Natural killer cell (primary cell): ENCODE data around the gene VKORC1. TPM values are rescaled to one million over a fixed set of nuclear protein-coding genes. Genes with fewer than 3 reads are reported as not detected.

Experiments used
- ATAC-seq, 3 donors: fragments of 150-1000 bp in 2 of 3; fragments of 200-7000 bp in 1 of 3; cut with Tn5 transposase; 1 replicate in 1 of 3; 2 replicates in 2 of 3; pipeline ENCODE4 v1.10.0; 2021; ENCODE audit warnings: mild to moderate bottlenecking in 2 of 3, moderate library complexity in 2 of 3
- DNase-seq, 2 donors: peaks; one replicate each; pipeline versions ENCODE4 v3.0.0 to v3.0.0-alpha.2; 2013 to 2021; ENCODE audit warnings: mixed read lengths in 1 of 2
- H3K27ac ChIP-seq: one replicate; pipeline ENCODE4 v1.5.1; 2013; ENCODE audit warnings: mild to moderate bottlenecking, low read length
- H3K27me3 ChIP-seq: one replicate; pipeline ENCODE4 v1.6.1; 2013; ENCODE audit warnings: low read length; ENCODE audit not compliant: control insufficient read depth, insufficient read depth
- H3K36me3 ChIP-seq: one replicate; pipeline ENCODE4 v1.6.1; 2013; ENCODE audit warnings: low read length; ENCODE audit not compliant: control insufficient read depth, insufficient read depth
- H3K4me1 ChIP-seq: one replicate; pipeline ENCODE4 v1.6.1; 2013; ENCODE audit warnings: low read length; ENCODE audit not compliant: control insufficient read depth, insufficient read depth
- H3K4me3 ChIP-seq: one replicate; pipeline ENCODE4 v1.5.1; 2013; ENCODE audit warnings: low read length
- H3K9me3 ChIP-seq: one replicate; pipeline ENCODE4 v1.6.1; 2013; ENCODE audit warnings: low read length; ENCODE audit not compliant: control insufficient read depth, insufficient read depth
- H3K27ac Mint-ChIP-seq, 2 donors: one replicate each; pipeline ENCODE4 v1.8.0; 2022; ENCODE audit warnings: mild to moderate bottlenecking in 2 of 2, mixed read lengths in 2 of 2, moderate library complexity in 1 of 2
- H3K27me3 Mint-ChIP-seq, 2 donors: one replicate each; pipeline ENCODE4 v1.8.0; 2022; ENCODE audit warnings: low read depth in 2 of 2, mixed read lengths in 2 of 2
- H3K36me3 Mint-ChIP-seq: one replicate; pipeline ENCODE4 v1.8.0; 2022; ENCODE audit warnings: mixed read lengths
- H3K4me1 Mint-ChIP-seq, 2 donors: one replicate each; pipeline ENCODE4 v1.8.0; 2022; ENCODE audit warnings: mixed read lengths in 2 of 2
- H3K4me3 Mint-ChIP-seq: one replicate; pipeline ENCODE4 v1.8.0; 2022; ENCODE audit warnings: mild to moderate bottlenecking, moderate library complexity, mixed read lengths
- H3K9me3 Mint-ChIP-seq, 2 donors: one replicate each; pipeline ENCODE4 v1.8.0; 2022; ENCODE audit warnings: mixed read lengths in 2 of 2
- WGBS: methylation state at CpG from one replicate; pipeline ENCODE4 v1.1.7; 2013; ENCODE audit warnings: missing lambda C conversion rate; ENCODE audit not compliant: insufficient coverage; 5-methylcytosine and 5-hydroxymethylcytosine counted together
- intact Hi-C: fragments of 100-400 bp; cut with micrococcal nuclease; formaldehyde crosslinking; loops from one replicate; pipeline ENCODE4 v1.14.2; 2022
- total RNA-seq, 4 donors: library from RNA; stranded (reverse); fragments of 120-200 nt in 1 of 4; gene quantifications; one replicate each; pipeline versions ENCODE4 v1.2.3 to v1.2.4, GENCODE V29; 2013 to 2022
- TF ChIP-seq, protein P1 (sequence below): fragments of 200-600 bp; IDR thresholded peaks from one replicate; pipeline ENCODE4 v1.8.0; 2022; ENCODE audit warnings: antibody characterized with exemption

VKORC1 gene
- total RNA-seq, 3 donors from 2014 or later (not counting 1 experiment from before 2014, with no cell fraction given), result 35.9 to 42.1 (median 41.8) TPM

DNA sequence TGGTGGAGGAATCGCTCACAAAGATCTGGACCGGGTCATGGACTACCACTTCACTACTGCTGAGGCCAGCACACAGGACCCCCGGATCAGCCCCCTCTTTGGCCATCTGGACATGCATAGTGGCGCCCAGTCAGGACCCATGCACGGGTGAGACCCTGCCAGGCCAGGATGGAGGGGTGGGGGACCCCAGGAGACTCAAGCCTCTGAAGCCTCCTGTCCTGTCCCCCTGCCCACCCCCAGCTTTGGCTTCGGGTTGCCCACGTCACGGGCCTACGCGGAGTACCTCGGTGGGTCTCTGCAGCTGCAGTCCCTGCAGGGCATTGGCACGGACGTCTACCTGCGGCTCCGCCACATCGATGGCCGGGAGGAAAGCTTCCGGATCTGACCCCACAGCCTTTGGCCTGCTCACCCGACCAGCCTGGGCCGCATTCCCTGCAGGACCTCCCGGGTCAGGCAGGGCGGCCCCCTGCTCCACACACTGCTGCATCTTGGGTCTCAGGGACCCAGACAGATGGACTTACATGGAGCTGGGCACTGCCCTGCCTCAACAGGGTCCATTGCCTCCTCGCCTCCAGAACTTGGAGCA, 17.4 kb upstream of the VKORC1 start:
- Histone ChIP-seq H3K9me3 (no peaks in the 10 kb centered on the region), H3K4me3 (no peak overlapping the region), H3K36me3 (peaks cover 23% of the 10 kb centered on the region), H3K4me1 (peaks cover 31% of the 10 kb centered on the region), H3K27ac (no peak overlapping the region), H3K27me3 (no peaks in the 10 kb centered on the region)
- Mint-ChIP-seq H3K4me1 (peaks cover 14 to 24% of the 10 kb centered on the region in 2 donors), H3K27ac (no peak overlapping the region), H3K27me3 (no peaks in the 10 kb centered on the region), H3K9me3 (no peaks in the 10 kb centered on the region), H3K4me3 (no peak overlapping the region), H3K36me3 (no peaks in the 10 kb centered on the region)
- TF ChIP-seq, protein P1, sequence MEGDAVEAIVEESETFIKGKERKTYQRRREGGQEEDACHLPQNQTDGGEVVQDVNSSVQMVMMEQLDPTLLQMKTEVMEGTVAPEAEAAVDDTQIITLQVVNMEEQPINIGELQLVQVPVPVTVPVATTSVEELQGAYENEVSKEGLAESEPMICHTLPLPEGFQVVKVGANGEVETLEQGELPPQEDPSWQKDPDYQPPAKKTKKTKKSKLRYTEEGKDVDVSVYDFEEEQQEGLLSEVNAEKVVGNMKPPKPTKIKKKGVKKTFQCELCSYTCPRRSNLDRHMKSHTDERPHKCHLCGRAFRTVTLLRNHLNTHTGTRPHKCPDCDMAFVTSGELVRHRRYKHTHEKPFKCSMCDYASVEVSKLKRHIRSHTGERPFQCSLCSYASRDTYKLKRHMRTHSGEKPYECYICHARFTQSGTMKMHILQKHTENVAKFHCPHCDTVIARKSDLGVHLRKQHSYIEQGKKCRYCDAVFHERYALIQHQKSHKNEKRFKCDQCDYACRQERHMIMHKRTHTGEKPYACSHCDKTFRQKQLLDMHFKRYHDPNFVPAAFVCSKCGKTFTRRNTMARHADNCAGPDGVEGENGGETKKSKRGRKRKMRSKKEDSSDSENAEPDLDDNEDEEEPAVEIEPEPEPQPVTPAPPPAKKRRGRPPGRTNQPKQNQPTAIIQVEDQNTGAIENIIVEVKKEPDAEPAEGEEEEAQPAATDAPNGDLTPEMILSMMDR, result no peak
- DNase-seq (no peak), ATAC-seq (no peak)
- intact Hi-C loops, result loop anchor here (10.0 kb wide), 1 partner anchor 73 kb away; the partner anchor contains the start of gene FUS
- WGBS, result 97% methylated on average over 23 of the region's 23 CpGs

DNA sequence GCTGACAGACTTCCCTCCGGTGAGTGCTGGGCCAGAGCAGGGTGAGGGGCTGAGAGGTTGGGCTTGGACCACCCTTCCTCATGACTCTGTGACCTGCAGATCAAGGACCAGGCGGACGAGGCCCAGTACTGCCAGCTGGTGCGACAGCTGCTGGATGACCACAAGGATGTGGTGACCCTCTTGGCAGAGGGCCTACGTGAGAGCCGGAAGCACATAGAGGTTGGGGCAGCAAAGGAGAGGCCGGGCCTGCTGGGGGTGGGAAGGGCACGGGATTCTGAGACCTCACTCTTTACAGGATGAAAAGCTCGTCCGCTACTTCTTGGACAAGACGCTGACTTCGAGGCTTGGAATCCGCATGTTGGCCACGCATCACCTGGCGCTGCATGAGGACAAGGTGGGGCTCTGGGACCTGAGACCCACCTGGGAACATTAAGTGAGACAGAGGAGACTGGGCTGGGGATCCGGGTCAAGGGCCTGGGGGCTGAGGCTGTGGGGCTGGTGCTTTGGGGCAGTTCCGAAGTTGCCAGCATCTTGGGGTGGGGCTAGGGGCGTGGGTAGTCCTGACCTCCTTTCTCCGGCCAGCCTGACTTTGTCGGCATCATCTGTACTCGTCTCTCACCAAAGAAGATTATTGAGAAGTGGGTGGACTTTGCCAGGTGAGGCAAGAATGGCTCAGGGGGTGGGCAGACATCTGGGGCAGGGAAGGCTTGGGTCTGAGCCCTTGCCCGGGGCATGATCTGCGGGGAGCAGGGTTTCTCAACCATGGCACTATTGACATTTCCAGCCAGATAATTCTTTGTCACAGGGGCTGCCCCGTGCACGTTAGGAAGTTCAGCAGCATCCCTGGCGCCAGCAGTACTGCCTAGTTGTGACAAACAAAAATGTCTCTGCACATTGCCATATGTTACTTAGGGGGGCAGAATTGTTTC, 15.8 kb upstream of the VKORC1 start:
- Histone ChIP-seq H3K9me3 (no peaks in the 10 kb centered on the region), H3K4me3 (no peak overlapping the region), H3K36me3 (peaks cover 23% of the 10 kb centered on the region), H3K27me3 (no peaks in the 10 kb centered on the region), H3K27ac (no peak overlapping the region), H3K4me1 (peaks cover 28% of the 10 kb centered on the region)
- H3K4me1 Mint-ChIP-seq, result peaks cover 19 to 29% of the 10 kb centered on the region in 2 donors
- DNase-seq (no peak), ATAC-seq (no peak)
- 90% methylated on average over 26 of the region's 26 CpGs for WGBS
- no peaks in the 10 kb centered on the region for H3K36me3 Mint-ChIP-seq
- peak overlapping the region; percentile 85 for H3K4me3 Mint-ChIP-seq
- intact Hi-C loops, result loop anchor here (10.0 kb wide), 1 partner anchor 74 kb away; the partner anchor contains the start of gene FUS
- TF ChIP-seq, protein P1, result no peak
- no peaks in the 10 kb centered on the region for H3K27me3 Mint-ChIP-seq
- H3K27ac Mint-ChIP-seq, result peak overlapping the region in 1 of 2 donors; percentile 36
- no peaks in the 10 kb centered on the region for H3K9me3 Mint-ChIP-seq

DNA sequence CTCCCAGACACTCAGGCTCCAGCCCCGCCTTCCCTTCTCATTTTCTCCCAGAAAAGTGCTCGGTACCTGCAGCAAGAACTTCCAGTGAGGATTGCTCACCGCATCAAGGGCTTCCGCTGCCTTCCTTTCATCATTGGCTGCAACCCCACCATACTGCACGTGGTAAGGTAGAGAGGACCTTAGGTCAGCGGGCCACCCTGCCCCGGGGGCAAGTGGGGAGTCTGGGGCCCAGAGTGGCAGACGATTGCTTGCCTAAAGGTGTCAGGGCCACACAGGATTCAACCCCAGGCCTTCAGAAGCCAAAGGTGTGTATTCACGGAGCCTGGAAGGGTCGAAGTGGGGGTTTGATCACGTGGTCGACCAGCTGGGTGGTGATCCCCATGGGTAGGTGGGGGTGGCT, 15.0 kb upstream of the VKORC1 start:
- no peaks in the 10 kb centered on the region for H3K27me3 Mint-ChIP-seq
- peaks cover 28% of the 10 kb centered on the region for H3K4me1 ChIP-seq
- intact Hi-C loops, result loop anchor here (5.0 to 10.0 kb wide), 2 partner anchors 33 to 75 kb away; partner anchors contain the start of gene FUS
- H3K9me3 ChIP-seq, result no peaks in the 10 kb centered on the region
- ATAC-seq, result no peak
- no peak overlapping the region for H3K4me3 ChIP-seq
- WGBS, result 95% methylated on average over 12 of the region's 12 CpGs
- no peaks in the 10 kb centered on the region for H3K9me3 Mint-ChIP-seq
- peak overlapping the region in 1 of 2 donors; percentile 36 for H3K27ac Mint-ChIP-seq
- peaks cover 19 to 29% of the 10 kb centered on the region in 2 donors for H3K4me1 Mint-ChIP-seq
- DNase-seq, result no peak
- peaks cover 23% of the 10 kb centered on the region for H3K36me3 ChIP-seq
- H3K36me3 Mint-ChIP-seq, result no peaks in the 10 kb centered on the region
- peak overlapping the region; percentile 85 for H3K4me3 Mint-ChIP-seq
- TF ChIP-seq, protein P1, result no peak
- no peak overlapping the region for H3K27ac ChIP-seq
- no peaks in the 10 kb centered on the region for H3K27me3 ChIP-seq
